ENCODE measurements around the gene MX1.
"Not testable (repeated sequence)": the region's sequence is repeated elsewhere in the genome, so short reads cannot be mapped to it uniquely, and the experiment has no call there.

The MX1 gene

DNA sequence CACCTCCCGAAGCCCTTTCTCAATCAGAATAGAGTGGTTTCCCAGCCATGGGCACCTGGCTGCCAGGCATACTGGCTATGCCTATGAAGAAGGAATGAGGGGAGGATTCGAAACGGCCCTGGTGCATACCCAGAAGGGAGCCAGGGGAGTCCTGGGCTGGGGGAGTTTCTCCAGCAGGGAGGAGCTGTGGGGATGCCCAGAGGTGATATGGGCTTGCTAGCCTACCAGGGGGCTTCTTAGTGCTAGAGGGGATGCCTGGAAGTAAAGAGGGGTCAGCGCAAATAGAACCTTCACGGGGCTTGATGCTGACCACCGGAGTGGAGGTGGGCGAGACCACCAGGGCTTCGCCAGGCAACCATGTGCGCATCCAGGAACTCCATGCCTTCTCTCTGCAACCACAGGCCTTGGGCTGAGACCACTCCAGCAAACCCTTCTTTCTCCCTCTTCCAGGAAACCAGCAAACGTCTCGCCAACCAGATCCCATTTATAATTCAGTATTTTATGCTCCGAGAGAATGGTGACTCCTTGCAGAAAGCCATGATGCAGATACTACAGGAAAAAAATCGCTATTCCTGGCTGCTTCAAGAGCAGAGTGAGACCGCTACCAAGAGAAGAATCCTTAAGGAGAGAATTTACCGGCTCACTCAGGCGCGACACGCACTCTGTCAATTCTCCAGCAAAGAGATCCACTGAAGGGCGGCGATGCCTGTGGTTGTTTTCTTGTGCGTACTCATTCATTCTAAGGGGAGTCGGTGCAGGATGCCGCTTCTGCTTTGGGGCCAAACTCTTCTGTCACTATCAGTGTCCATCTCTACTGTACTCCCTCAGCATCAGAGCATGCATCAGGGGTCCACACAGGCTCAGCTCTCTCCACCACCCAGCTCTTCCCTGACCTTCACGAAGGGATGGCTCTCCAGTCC, 18.2 kb upstream of the MX1 start:
- no peak for DNase-seq (ENCODE audit: low read depth in 2 of 2)

DNA sequence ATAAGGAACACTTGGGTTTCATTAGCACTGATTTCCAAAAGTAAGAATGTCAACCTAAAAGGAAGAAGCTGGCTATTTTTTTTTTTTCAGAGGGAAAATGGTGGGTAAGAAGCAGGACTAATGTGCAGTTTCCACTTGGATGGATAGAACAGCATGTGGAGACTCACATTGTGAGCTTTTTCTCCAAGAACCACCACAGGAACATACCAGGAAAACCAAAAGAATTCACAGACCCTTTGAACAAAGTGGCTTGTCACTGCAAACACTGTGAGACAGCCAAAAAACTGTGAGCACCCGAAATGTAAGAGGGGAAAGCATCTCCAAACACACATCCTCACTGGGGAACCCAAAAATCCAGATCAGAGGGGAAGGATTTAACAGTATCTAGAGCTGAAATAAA, 15.7 kb upstream of the MX1 start:
- no peak for DNase-seq (ENCODE audit: low read depth in 2 of 2)

DNA sequence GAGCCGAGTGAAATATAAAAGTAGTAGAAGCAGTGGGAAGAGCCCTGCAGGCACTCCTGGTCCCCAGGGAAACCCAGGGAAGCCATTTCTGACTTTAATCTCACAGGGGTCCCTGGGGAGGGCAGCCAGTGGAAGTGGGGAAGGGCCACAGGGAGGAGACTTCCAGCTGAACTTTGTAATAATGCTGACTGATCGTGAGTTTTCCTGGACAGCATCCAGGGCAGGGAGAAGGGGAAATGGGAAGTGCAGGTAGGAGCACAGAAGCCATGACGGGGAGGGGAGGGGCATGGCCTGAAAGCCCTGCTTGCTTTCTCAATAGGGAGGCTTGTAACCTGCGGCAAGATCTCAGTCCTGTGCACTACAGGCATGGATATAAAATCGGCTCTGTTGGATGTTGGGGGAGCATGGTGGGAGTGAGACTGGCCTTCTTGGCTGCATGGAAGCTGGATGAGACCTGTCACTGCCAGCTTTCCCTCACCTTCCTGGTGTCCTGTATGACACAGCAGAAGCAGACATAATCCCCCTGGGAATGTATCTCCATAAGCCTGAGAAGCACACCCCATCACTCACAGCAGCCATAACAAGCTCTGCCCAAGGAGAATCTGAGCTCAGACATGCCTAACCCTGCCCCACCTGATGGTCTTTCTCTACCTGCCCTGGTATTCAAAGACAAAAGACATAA, 15.1 kb upstream of the MX1 start:
- no peak for DNase-seq (ENCODE audit: low read depth in 2 of 2)

DNA sequence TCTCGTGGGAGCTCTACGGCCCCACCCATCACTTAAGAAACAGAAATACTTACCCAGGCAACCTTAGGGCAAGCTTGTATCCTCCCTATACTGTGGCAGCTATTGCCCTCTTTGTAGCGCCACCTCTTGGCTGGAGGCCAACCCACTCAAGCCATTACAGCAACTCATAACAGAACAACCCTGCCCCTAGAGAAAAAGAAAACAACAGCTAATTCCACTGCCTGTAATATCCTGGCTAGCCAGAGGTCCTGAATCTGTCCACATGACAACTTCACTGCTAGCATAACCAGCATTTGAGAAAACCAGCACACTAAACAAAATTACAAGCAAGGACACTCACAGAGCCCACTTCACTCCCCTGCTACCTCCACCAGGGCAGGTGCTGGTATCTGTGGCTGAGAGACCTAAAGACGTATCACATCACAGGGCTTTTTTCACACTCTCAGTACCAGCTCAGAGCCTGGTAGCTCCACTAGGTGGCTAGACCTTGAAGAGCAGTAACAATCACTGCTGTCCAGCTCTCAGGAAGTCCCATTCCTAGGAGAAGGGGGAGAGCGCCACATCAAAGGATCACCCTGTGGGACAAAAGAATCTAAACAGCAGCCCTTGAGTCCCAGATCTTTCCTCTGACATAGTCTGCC, 14.5 kb upstream of the MX1 start:
- DNase-seq (ENCODE audit: low read depth in 2 of 2) = no peak

DNA sequence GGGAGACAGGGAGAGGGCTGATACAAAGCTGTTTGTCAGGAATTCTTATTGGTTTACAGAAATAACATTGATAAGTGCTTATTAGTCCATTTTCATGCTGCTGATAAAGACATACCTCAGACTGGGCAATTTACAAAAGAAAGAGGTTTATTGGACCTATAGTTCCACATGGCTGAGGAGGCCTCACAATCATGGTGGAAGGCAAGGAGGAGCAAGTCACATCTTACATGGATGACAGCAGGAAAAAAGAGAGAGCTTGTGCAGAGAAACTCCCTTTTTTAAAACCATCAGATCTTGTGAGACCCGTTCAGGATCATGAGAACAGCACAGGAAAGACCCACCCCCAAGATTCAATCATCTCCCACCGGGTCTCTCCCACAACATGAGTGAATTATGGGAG, 8.5 kb upstream of the MX1 start:
- DNase-seq (ENCODE audit: low read depth in 2 of 2) = not testable (repeated sequence)

DNA sequence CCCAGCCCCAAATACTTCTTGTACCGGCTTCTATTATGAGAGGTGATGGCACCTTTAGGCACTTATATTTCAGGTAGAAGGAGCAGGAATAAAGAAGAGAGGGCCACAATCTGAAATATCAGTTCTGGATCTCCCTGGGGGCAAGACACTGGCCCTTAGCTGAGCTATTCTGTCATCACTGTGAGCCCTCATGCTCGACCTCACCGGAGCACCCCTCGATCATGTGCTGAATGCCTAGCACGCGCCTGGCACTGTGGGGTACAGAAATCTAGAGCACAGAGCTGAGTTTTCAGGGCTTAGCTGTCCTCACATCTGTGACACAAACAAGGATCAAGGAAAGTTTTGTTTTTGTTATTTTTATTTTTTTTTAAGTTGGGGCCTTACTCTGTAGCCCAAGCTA, 7.6 kb upstream of the MX1 start:
- DNase-seq (ENCODE audit: low read depth in 2 of 2) = no peak

DNA sequence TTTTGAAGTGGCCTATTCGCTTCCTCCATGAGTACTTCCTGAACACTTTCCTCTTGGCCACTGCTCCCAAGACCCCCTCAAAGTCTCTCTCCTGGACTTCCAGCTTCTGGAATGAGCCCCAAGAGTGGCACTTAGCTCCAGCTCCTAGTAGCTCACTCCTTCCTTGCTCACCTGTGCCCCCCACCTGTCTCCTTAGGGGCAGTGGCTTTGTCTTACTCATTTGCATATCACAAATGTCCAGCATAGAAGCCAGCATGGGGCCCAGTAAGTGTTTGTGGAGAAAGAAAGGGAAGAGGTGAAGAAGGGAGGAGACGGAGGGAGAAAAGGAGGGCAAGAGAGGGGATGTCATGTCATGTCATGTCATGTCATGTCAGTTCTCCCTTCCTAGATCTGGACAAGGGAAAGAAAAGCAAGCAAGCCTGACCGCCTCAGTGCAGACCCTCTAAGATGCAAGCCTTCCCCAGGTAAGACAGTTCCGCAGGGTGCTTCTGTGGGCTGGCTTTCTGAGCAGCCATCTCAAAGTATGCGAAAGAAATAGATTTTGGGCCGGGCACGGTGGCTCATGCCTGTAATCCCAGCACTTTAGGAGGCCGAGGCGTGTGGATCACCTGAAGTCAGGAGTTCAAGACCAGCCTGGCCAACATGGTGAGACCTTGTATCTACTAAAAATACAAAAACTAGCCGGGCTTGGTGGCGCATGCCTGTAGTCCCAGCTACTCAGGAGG, 6.9 kb upstream of the MX1 start:
- DNase-seq (ENCODE audit: low read depth in 2 of 2) = no peak

DNA sequence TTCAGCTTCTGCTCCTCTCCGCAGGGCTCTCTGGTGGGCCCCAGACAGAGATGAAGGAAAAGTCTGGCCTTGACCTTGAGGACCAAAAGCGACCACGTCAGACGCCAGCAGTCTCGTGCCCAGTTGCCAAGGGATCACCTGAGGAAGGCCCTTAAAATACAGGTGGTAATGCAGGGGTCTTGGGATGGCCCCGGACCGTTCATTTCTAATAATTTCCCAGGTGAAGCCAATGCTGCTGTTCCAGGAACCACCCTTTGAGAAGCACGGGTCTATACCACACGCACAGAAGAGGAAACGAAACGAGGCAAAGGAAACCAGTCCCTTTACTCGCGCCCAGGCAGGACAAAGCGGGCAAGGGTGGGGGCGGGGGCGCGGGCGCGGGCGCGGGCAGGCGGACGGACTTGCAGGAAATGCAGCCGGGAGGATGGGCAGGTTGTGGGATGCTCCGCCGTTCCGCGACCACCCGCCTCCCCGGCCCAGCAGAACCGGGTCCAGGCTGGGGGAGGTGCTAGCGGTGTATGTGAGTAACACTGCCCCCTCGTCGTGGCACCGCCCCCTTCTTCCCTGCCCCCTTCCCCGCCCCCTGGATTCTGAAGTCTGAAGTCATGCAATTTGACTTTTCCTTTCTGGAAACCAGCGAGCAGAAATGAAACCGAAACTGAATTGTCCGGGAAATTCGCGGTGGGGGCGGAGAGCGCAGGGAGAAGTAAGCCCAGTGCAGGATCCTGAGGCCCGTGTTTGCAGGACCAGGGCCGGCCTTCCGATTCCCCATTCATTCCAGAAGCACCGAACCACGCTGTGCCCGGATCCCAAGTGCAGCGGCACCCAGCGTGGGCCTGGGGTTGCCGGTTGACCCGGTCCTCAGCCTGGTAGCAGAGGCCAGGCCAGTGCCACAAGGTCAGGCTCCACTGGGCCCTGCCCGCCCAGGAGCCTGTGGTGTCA, 5.8 kb upstream of the MX1 start:
- DNase-seq (ENCODE audit: low read depth in 2 of 2) = peak; percentile 51

DNA sequence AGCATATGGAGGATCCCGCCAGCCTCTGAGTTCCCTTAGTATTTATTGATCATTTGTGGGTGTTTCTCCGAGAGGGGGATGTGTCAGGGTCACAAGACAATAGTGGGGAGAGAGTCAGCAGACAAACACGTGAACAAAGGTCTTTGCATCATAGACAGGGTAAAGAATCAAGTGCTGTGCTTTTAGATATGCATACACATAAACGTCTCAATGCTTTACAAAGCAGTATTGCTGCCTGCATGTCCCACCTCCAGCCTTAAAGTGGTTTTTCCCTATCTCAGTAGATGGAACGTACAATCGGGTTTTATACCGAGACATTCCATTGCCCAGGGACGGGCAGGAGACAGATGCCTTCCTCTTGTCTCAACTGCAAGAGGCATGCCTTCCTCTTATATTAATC, 5.0 kb upstream of the MX1 start:
- DNase-seq (ENCODE audit: low read depth in 2 of 2) = not testable (repeated sequence)

DNA sequence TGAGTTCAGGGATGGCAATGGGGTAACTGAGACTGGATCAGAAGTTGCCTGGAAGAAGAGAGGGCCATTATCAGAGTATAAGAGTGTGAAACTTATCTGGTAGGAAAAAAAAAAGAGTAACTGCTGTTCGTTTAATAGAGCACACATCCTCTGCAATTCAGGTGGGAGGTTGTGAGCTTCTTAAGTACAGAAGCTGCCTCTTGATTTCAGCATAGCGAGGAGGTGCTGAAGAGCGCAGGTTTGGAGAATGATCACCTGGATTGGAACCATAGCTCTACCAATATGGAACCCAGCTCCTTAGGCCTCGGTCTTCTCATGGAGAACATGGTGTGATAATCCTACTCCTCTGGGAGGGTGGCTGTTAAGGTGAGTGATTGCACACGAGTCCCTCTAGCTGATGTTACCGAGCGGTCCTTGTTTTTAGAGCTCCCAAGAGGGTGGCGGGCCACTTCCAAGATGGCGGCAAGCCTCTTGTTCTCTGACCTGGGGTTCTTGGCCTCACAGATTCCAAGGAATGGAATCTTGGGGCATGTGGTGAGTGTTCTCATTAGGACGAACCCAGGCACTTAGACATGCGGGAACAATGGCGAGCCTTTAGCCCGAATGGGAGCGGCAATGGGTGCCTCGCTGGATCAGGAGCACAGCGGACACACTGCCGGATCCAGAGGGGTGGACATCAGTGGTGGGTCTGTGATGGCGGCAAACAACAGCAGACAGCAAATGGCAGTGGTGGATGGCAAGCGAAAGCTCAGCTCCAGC, 3.3 kb upstream of the MX1 start:
- DNase-seq (ENCODE audit: low read depth in 2 of 2) = no peak

DNA sequence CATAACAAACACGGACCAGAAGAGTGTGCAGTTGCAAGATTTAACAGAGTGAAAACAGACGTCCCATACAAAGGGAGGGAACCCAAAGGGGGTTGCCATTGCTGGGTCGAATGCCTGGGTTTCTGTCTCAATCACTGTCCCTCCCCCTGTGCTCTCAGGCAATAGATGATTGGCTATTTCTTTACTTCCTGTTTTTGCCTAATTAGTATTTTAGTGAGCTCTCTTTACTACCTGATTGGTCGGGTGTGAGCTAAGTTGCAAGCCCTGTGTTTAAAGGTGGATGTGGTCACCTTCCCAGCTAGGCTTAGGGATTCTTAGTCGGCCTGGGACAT, 2.8 kb upstream of the MX1 start:
- DNase-seq (ENCODE audit: low read depth in 2 of 2) = not testable (repeated sequence)

DNA sequence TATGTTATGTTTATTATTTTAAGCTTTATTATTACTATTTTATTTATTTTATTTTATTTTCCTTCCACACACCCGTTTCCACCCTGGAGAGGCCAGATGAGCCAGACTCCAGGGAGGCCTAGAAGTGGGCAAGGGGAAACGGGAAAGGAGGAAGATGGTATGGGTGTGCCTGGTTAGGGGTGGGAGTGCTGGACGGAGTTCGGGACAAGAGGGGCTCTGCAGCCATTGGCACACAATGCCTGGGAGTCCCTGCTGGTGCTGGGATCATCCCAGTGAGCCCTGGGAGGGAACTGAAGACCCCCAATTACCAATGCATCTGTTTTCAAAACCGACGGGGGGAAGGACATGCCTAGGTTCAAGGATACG, 468 bp upstream of the MX1 start:
- no peak for DNase-seq (ENCODE audit: low read depth in 2 of 2)

DNA sequence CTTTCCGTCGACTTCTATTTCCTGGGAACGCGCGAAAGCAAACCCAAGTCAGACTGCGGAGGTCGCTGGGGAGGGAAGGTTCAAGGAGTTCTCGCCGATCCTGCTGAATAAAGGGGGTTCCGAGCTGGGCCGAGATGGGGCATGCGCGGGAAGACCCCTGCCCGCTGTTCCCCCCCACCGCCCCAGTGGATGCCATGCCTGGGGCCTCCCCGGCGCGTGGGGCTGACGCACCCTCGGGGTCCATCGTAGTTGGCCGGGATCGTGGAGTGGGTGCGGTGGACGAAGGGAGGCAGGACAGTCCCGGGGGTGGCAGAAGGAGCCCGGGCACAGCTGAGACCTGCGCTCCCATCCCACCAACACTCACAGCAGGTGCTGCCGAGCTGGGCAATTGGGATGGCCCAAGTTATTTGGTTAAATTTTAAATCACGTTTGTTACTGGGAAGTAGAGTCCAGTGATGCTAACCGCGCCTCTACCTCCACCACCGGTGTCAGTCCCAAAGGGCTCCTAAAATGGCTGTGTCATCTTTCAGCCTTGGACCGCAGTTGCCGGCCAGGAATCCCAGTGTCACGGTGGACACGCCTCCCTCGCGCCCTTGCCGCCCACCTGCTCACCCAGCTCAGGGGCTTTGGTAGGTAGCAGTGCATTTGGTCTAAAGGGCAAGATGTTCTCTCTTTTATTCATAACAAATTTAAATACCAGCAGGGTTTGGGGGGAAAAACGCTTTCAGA, 801 bp downstream of the MX1 start:
- DNase-seq (ENCODE audit: low read depth in 2 of 2) = no peak

DNA sequence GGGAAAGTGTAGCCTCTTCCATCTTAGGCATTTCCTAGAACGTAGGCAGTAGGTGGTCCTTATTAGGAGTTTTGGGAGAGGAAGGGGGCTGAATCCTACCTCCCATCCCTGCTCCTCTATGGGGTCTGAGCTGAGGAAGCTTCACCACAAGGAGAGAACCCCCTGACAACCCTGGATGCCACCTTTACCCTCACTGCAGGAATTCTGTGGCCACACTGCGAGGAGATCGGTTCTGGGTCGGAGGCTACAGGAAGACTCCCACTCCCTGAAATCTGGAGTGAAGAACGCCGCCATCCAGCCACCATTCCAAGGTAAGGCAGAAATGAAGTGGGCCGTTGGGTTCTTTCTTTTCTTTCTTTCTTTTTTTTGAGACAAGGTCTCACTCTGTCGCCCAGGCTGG, 1.5 kb downstream of the MX1 start:
- no peak for DNase-seq (ENCODE audit: low read depth in 2 of 2)

DNA sequence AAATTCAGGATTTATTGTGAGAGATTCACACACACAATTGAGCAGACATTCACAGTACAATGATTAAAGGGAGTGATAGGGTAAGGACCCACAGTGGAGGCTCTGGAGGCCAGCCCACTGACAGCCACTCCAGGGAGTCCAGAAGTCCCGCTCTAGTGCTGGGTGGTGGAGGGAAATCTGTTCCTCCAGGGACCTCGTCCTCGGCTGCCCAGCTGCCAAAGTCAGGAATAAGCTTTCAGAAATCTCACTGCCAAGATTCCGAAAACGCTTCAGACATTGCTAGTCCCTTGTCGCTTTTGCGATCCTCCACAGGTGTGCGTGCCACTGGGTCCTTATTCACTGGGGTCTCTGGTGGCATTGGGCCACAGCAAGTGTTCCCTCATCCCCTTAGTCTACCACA, 2.3 kb downstream of the MX1 start:
- no peak for DNase-seq (ENCODE audit: low read depth in 2 of 2)

DNA sequence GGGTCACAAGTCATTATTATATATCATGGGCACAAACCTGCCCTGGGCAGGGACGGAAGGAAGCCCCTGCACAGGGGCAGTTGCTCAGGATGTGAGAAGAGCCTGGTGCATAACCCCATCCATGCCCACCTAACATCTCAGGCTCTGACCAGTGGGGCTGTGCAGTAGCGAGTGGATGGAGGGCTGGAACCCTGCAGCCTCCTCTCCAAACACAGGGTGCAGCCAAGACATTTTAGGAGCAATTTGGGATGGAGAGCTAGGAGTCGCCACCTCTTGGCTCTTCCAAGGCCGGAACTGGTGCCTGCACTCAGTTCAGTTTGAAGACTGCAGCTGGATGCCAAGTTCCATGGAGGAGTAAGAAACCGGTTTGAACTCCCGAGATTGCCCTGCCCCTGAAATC, 2.8 kb downstream of the MX1 start:
- DNase-seq (ENCODE audit: low read depth in 2 of 2) = no peak

DNA sequence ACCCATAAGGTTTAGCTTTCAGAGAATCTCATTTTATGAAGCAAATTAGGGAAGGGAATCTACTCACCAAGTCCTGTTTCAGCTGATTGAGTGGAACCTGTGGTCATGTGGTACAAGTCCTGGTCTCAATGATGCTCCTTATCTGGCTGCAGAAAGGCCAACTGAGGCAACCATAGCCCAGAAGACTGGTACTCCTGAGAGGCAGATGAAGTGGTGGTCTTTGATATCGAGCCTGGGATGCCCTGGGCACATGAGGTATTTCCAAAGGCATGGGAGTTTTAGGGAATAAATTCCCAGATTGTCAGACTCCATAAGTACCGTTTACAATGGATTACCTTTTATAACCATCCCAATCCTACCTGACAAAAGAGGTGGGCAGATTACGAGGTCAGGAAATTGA, 3.3 kb downstream of the MX1 start:
- no peak for DNase-seq (ENCODE audit: low read depth in 2 of 2)

DNA sequence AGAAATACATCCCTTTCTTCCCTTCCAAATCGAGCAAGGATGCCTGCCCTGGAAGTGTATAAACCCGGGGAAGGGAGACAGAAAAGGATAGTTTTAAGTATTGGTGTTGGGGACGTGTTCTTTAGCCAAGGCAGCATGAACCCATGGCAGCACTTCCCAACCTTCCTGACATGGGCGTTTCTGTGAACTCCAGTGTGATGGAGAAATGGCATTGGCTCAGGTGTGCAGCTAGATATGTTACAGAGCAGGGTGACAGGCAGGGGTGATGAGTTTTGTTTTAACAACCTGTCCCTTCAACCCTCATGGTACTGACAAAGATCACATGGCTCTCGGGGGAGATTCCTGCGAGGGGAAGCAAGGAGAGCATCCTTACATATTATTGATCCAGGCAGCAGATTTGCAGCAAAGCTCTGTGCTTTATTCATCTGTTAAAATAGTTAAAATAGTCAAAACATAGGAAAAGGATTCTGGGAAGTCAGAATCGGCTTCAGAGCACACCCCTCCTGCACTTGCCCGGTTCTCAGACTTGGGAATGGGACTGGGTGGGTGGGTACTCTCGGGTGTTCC, 4.0 kb downstream of the MX1 start:
- no peak for DNase-seq (ENCODE audit: low read depth in 2 of 2)

DNA sequence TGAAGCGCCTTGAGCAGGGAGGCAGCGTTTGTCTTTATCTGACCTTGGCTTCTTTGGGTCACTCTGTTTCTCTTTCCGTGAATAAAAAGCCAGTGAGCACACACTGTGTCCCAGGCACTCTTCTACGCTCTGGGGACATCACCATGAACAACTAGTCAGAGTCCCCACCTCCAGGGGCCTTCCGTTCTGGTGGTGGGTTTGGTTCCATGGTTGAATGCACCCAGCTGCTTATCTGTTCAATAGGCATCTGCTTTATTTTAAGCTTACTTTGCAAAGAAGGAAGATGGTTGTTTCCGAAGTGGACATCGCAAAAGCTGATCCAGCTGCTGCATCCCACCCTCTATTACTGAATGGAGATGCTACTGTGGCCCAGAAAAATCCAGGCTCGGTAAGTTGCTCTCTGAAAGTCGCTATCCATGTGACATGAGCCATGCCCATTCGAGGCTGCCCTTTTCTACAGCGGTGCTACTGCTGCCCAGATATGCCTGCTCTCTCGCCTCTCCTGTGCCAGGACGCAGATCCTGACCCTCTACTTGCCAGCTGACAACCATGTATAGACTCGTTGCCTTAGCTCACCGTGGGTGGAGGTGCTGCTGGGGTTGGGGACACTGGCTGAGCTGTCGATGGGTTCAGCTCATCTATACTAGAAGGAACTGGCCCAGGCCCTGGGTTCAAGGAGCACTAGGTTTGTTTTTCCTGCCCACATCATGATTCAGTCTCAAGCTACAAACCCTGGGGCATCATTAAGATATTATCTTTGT, 5.9 kb downstream of the MX1 start:
- no peak for DNase-seq (ENCODE audit: low read depth in 2 of 2)

Measured in stimulated activated CD4-positive, alpha-beta T cell treated with anti-CD3 and anti-CD28 coated beads, Interleukin-1b, Interleukin-23, amount 100 ng/mL, for 4 hours (primary cell).